ENCODE measurements around the gene FUCA2.

GRCh38 chr6:143506620-143507019, 4.9 kb downstream of the FUCA2 start:
- TF ChIP-seq POLR2A (IDR thresholded peaks at IDR 0.05; ENCODE audit: control extremely low read depth in 1 of 2, low read depth in 2 of 2, low read length in 2 of 2) (no peak), GABPA (IDR thresholded peaks at IDR 0.05; ENCODE audit: borderline replicate concordance, insufficient read depth, low read length) (no peak), CTCF (IDR thresholded peaks at IDR 0.05; ENCODE audit: control extremely low read depth in 1 of 3, insufficient read depth in 1 of 3, low read depth in 1 of 3, low read length in 3 of 3) (no peak), EZH2 (IDR thresholded peaks at IDR 0.05; ENCODE audit: low read depth, low read length, severe bottlenecking) (no peak), POLR2AphosphoS5 (IDR thresholded peaks at IDR 0.05; ENCODE audit: low read depth, low read length) (no peak), USF2 (IDR thresholded peaks at IDR 0.05; ENCODE audit: low read length) (no peak), CHD1 (IDR thresholded peaks at IDR 0.05; ENCODE audit: low read depth, low read length) (no peak), RNF2 (IDR thresholded peaks at IDR 0.05; ENCODE audit: borderline replicate concordance, low read depth, low read length, missing control alignments, poor library complexity, severe bottlenecking) (no peak), CREB1 (IDR thresholded peaks at IDR 0.05) (no peak), TAF1 (IDR thresholded peaks at IDR 0.05; ENCODE audit: low read depth, low read length) (no peak), YY1 (IDR thresholded peaks at IDR 0.05; ENCODE audit: low read depth, low read length) (no peak), FOSL1 (IDR thresholded peaks at IDR 0.05; ENCODE audit: insufficient read depth, low read depth, low read length) (no peak)

All from H1 (cell line).